GM19025 (cell line): Measurements from ENCODE around the gene DEDD2.

Source experiments
- ATAC-seq: cut with Tn5 transposase; IDR thresholded peaks from one replicate; pipeline ENCODE4 v1.9.1; 2021; ENCODE audit warnings: mild to moderate bottlenecking, low read depth, moderate library complexity; ENCODE audit not compliant: unreplicated experiment

The DEDD2 gene

DNA sequence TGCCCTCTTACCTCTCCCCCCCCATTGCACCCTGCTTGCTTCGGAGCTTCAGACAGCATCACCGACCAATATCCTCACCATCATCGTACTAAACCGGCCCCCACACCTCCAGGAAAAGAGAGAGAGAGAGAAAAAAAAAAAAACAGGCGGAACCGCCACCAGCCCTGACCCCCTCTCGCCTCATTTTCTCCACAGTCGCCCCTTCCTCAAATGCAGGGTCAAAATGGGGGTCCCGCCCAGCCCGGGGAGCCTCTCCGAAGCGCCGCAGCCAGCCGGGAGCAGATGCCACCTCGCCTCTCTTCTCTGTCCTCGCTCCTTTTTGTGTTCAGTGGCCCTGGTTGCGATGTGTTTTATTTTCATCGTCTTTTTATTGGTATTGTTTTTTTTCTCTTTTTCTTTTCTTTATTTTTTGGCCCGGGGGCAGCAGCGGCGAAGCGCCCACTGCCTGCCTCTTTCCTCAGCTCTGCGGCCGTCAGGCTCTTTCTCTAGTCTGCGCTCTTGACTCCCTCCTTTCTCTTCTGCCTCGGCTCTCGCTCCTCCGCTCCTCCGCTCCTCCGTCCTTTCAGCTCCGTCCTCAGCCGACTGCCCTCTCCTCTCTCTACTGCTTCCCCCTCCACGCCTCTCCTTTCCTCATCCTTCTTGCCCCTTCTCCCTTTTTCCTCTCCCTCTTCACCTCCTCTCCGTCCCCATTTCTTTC lies 41.4 kb downstream of the DEDD2 start:
- ATAC-seq: no peak

DNA sequence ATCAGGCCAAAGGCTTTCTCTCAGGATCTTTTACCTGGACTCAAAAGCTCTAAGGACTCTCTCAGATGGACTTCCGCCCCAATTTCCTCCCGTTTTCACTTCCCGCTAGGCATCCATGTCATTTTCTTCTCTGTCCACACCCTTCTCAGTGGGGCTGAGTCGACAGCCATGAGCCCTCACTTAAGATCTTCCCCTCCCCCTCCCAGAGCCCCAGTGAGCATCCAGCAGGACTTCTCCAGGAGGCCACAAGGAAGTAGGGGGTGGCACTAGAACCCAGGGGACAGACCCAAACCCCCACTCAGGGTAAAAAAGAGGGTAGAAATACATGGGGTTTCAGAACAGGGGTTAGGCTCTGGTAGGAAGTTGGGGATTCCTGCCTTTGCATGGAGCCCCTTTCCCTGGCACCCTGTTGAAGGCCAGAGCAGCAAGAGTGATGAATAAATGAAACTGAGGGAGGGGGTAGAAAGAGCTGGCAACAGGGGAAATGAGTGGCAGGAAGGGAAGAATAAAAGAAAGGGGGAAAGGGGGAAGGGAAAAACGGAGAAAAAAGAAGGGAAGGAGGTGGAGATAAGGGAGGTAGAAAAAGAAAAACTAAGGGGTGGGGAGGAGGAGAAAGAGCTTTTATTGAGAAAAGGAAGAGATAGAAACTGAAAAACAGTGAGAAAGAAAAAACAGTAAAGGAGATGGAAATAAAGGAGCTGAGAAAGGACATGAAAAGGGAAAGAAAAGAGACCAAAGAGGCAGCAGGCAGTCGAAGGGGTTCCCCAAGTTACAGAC lies 42.3 kb downstream of the DEDD2 start:
- no peak for ATAC-seq

DNA sequence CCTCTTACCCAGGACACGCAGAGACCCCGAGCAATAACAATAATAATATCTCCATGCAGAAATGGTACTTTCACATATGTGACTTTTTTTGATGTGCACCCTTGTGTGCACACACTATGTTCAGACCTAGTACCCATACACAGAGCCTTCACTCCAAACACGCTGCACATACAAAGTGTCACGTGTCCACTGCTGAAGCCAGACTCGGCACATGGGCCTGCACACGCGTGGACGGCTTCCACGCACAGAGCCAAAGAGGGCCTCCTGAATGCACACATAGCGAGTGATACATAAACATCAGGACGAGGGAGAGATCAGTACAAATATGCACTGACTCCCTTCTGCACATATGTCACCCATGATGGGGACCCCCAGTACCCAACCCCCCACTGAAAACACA lies 43.3 kb downstream of the DEDD2 start:
- ATAC-seq: no peak

DNA sequence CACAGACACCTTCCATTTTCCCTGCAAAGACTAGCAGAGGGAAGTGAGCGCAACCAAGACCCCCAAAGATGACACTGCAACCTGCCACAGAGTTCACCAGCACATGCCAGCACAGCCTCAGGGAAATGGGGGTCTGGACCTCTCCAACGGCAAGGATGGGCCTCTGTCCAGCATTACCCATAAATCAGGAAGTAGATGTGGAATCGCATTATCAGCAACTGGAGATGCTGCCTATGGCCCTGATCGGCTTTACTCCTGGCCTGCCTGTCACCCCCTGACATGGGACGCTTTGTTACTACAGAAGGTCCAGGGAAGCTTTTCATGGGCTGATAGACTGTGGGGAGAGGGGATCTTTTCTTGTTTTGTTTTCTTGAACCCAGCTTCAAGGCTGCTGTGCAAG lies 43.8 kb downstream of the DEDD2 start:
- no peak for ATAC-seq

DNA sequence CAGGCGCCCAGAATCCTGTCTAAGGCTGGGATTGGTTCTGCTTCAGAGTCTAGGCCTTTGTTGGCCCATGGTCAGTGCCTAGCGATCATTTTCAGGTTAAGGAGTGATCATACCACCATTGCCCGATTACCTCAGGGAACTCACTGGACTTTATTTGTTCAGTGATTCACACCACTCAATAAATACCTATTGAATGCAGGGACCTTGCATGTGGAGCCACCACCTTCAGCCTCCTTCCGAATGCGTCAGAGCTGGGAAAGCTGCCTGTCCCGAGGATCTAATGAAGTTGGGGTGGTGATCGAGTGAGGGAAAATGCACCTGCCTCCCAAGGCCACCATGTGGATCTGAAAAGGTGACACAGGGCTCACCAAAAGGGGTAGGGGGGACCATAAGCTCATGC lies 45.2 kb downstream of the DEDD2 start:
- ATAC-seq: no peak

DNA sequence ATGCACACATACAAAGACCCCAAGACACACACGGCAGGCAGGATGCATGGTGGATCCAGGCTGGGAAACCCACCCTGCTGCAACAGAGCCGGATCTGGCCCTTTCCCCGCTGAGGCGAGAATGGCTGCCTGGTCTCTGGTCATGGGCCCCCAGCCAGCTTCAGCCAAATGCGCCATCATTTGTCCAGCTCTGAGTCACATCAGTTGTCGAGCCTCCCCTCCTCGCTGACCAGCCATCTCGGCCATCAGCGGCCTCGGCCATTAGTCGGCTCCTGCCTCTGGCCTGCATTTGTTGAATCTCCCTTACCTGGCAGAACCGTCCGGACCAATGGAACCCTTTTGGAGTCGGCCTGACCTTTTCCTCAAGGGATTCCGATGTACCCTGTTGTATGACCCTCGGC lies 46.8 kb downstream of the DEDD2 start:
- ATAC-seq: no peak

DNA sequence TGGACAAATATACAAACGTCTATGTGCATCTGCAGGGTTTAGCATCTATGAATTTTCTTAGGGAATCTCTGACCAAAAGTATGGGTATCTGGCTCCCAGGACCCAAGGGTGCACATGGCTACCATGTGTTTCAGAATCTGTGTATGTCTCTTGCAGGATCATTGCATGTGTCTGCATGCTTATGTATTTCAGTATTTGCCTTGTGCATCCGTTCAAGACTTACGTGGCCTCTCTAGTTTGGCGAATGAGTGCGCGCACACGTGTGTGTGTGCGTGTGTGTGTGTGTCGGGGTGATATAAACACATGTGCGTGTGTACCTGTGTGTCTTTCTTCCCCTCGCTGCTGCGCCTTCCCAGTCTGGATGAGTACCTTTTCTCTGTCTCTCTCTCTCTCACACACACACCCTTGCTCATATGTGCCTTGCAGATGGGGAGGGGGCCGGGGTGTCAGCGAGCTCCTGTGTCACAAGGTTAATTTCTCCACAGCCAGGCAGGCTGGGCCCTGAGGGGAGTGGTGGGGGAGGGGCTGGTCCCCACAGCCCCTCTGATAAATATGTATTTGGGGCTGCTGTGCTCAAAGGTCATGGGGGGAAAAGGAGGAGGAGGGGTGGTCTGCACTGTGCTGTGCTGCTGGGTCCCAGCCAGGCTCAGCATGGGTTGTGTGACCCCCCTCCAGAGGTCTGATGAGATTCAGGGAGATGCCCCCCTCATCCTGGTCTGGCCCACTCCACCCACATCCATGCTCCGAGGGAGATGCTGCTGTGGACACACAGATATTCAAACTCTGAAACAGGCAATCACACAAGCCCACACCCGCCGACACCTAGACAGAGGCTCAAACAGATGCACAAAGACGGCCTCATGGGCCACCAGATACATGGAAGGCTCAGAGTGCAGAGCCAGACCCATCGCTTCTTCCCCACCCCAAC lies 47.7 kb downstream of the DEDD2 start:
- no peak for ATAC-seq

DNA sequence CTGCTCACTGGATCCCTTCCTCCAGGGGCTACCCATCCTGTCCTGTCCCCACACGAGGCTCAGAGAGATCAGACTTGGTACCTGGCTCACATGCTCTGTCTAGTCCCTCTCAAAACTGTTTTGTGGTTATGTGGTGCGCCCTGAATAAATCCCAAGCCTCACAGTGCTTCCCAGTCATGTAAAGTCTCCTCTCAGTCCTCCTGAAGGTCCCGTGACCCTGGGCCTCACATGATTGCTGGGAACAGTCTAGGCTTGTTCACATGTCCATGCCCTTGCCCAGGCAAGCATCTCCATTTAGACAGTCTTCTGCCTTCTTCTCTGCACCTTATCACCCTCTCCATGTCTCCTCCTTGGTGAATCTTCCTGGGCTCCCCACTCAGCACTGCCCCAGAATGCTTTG lies 49.3 kb downstream of the DEDD2 start:
- ATAC-seq: no peak

DNA sequence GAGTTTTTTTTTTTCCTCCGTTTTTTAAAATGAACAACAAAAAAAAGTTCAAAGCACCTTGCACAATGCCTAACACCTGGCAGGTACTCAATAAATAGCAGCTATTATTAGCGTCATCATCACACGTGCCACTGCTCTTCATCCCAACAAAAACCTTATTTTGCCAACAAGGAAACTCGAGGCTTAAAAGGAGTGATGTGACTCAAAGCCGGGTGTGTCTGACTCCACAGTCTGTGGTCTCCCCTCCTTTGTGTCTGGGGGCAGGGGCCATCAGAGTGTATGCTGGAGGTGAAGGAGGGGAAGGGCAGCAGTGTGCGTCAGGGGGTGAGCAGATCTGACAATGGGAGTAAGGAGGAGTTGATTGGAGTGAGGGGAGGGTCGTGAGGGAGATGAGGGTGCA lies 51.2 kb downstream of the DEDD2 start:
- no peak for ATAC-seq

DNA sequence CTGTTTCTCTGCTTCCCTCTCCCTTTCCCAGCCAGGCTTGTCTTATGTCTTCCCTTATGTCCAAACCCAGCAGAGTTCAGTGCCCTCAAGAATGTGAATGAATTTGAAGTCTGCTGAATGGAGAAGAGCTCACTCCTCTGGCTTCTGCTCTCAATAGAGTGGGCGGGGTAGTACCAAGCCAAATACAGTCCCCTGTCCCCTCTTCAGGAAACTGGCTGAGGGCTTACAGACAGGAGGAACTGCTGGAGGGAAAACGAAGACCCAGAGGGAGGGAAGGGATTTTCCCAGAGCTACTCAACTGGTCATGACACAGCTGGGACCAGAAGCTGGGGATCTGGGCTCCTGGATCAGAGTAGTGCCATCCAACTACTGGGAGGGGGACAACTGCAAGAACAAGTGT lies 52.3 kb downstream of the DEDD2 start:
- no peak for ATAC-seq

DNA sequence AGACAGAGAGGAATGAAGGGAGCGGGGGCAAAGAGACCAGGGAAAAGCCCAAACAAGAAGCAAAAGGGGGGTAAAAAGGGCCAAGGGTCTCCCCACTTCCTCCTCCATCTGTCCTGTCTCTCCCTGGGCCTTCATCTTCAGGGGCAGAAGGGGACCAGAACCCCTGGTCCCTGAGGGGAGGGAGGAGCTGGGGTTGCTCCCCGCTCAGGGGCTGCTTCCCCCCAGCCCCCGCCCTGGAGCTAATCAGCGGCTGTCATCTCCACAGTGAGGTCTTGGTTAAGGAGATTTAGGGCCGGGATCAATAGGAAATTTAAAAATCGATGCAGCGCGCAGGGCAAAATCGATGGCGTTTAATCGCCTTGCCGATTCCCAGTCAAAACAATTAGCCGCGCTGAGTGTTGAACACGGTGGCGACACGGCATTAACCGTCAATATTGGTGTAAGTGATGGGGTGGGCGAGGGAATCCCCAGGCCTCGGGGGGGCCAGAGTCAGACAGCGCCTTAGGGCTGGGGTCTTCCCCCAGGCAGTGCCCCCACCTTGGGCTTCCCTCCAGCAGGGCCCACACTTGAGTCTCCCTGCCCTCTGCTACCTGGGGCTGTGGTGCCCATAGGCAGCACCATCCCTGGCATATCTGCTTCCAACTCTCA lies 55.7 kb downstream of the DEDD2 start:
- ATAC-seq: no peak

DNA sequence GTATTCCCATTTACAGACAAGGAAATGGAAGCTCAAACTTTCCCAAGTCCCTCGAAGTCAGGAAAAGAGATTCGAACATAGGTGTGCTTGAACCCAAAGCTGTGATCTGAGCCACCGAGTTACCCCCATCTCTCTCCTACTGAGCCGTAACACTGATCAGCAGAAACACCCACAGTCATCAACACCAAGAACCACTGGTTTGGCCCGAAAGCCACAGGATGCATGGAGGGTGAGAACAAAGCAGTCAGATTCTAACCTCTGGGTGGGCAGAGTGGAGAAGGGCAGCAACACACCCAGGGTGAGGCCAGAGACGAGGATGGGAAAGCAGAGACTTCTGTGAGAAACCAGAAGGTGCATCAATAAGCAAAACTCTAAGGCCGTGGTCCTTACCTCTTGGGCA lies 57.5 kb downstream of the DEDD2 start:
- ATAC-seq: no peak

DNA sequence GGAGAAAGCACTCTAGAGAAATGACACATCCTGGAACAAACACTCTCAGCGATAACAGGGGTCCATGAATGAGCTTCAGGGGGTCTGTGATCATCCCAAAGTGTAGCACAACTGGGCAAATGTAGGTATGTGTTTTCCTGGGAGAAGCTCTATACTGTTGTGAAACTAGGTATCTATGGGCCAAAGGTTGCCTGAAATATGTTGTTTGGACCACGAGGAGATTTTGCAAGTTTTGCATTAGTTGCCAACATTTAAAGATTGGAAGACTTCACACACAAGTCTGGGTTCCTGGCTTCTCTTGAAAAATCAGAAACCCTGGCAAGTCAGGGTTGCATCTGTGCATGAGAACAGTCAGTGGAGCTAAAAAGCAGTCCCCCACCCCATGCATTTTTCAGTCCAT lies 58.6 kb downstream of the DEDD2 start:
- no peak for ATAC-seq

DNA sequence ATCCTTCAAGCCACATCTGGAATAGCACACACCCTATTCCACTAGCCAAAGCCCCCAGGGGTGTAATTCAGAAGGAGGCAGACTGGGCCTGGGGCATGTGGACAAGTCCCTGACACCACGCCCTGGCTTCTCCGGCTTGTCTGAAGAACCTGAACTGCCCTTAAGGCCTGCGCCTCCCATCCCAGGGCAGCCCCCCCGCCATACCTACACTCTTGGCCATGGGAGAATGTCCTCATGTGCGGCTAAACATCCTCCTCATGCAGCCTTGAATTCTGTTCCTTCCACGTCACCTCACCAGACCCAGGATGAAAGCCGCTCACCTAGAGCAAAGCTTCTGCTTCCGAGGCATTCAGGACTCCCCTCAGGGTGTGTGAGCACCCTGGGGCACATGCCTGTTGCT lies 60.9 kb downstream of the DEDD2 start:
- ATAC-seq: no peak

DNA sequence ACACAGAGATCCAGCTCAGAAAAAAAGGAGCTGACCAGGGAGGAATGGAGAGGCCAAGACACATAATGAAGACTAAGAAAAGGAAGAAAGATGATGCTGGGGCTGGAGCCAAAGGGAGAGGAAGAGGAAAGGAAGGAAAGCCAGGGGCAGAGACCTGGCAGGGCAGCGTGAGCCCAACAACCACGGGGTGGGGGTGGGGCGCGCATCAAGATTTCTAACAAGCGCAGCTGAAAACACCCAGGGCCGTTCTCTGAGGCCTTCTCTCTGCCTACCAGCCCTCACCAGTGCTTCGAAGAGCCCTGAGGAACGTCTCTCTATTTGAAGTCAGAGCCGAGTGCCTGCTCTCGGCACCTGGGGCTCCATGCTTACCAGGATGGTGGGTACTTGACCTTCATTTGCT lies 61.7 kb downstream of the DEDD2 start:
- ATAC-seq: no peak

DNA sequence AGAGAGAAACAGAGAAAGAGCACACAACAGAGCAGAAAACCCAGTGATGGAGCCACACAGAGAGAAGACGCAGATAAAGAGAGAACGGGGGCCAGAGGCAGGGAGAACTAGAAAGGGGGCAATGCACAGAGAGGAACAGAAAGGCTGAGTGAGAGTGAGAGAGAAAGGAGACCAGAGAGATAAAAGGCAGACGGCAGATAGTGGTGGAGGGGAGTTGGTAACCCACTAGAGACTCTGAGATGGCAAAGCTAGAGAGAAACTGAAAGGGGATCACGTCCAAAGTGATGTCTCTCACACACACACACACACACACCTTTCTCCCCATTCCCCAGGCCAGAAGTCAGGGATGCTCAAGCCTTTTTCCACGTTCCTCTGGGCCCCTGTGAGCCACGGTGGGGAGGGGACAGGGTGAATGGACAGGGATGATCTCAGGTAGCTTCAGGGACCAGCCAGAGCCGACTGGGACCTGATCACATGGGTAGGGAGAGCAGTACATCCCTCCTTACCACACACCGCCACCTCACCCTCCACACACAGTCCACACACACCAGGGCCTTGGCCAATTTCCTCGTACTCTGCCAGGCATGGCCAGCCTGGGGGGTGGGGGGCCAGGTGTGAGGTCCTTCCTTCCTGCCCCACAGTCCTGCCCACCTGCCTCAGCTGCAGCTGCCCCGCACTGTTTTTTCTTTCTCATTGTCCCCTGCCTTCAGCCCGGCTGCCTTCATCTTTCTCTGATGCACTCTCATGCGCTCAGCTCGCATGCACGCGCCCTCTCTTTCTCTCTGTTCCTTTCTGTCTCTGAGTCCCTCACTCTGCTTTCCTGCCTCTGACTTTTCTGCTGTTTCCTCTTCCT lies 62.8 kb downstream of the DEDD2 start:
- no peak for ATAC-seq

DNA sequence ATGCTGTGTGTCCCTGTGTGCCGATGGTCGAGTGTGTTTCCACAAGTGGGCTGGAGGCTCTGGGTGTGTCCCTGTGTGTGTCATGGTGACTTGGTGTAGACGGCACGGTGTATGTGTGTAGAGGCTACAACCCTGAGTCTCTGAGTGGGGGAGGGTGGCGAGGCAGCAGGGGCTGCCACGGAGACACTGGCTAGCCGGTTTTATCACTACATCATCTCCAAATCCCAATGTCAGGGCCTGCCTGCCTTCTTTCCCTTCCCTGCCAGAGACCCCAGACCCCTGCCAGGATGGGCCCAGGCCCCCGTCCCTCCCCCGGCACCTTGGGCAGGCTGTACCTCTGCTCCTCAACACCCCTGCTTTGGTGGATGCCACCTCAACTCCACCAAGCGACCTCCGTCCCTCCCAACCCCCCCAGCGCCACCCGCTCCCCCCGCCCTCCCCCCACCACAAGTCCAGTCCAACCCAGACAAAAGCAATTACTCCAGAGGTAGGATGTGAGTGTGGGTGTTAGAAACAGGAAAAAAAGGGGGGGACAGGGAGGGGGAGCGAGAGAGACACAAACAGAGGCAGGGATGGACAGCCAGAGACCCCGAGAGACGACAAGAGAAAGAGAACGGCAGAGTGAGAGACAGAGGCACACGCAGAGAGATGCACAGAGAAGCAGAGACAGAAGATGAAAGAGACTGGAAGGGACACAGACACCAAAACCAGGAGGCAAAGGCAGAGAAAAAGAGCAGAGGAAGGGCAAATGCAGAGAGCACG lies 63.6 kb downstream of the DEDD2 start:
- no peak for ATAC-seq

DNA sequence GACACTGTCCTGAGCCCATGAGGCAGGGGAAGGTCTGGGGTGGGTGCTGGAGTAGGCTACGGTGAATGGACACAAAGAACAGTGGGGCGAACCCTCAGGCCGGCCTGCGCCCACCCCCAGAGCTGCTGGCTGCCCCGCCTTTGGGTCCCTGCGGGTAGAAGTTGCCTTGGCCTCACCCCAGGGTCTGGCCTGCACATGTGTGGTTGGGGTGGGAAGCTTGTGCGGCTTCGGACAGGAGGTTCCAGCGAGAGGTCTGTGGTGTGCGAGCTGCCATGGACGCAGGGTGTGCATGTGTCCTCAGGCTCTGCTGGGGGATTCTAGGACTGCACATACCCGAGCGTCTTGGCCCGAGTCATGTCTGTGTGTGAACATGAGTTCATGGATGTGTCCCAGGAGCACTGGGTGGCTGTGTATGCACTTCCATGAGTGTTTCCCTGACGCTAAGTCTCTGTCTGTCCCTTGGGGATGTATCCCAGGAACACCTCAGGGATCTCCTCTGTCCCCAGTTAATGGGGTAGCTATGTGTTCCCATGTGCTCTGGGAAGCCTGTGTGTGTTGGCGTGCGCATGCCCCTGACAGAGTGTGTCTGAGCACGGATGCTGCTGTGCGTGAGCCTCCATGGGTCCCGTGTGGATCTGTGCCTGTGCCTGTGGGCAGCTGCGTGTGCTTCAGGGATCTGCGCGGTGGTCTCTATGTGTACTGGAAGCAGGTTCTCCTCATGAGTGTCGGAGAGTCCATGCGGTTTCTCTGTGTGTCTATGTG lies 64.4 kb downstream of the DEDD2 start:
- no peak for ATAC-seq
